Fibroblast of pulmonary artery (primary cell): Measurements from ENCODE around the gene ASPRV1.

Source experiments
- DNase-seq: peaks from one replicate; pipeline ENCODE4 v3.0.0-alpha.2; 2010; ENCODE audit warnings: low read depth
- H3K4me3 ChIP-seq: replicated peaks from 2 replicates; pipeline ENCODE4 v1.5.1; 2011; ENCODE audit warnings: low read depth, mild to moderate bottlenecking, control low read depth, low read length, moderate library complexity
- TF ChIP-seq, protein P1 (sequence below): IDR thresholded peaks from 2 replicates; pipeline ENCODE4 v1.5.1; 2011; ENCODE audit warnings: mild to moderate bottlenecking, control low read depth, low read length, inconsistent platforms; ENCODE audit errors: missing control alignments

ASPRV1 gene

DNA sequence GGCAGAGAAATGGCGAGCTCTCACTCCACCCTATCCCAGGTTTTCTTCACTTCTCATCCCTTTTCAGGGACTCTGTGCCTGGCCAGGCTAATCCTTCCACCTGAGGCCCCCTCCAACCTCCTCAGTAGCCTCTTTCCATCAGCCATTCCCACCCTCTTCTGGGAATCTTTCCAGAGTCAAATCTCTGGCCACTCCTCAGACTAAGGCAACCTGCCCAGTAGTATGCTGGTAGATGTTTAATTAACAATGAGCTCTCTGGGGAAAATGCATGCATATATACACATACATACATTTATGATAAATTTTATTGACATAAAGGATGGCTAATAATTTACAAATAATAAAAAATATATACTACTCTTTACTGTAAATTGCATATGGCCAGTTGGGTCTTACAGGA lies 11.4 kb upstream of the ASPRV1 start:
- H3K4me3 ChIP-seq: no peak overlapping the region
- TF ChIP-seq, protein P1, sequence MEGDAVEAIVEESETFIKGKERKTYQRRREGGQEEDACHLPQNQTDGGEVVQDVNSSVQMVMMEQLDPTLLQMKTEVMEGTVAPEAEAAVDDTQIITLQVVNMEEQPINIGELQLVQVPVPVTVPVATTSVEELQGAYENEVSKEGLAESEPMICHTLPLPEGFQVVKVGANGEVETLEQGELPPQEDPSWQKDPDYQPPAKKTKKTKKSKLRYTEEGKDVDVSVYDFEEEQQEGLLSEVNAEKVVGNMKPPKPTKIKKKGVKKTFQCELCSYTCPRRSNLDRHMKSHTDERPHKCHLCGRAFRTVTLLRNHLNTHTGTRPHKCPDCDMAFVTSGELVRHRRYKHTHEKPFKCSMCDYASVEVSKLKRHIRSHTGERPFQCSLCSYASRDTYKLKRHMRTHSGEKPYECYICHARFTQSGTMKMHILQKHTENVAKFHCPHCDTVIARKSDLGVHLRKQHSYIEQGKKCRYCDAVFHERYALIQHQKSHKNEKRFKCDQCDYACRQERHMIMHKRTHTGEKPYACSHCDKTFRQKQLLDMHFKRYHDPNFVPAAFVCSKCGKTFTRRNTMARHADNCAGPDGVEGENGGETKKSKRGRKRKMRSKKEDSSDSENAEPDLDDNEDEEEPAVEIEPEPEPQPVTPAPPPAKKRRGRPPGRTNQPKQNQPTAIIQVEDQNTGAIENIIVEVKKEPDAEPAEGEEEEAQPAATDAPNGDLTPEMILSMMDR: no peak
- no peak for DNase-seq

DNA sequence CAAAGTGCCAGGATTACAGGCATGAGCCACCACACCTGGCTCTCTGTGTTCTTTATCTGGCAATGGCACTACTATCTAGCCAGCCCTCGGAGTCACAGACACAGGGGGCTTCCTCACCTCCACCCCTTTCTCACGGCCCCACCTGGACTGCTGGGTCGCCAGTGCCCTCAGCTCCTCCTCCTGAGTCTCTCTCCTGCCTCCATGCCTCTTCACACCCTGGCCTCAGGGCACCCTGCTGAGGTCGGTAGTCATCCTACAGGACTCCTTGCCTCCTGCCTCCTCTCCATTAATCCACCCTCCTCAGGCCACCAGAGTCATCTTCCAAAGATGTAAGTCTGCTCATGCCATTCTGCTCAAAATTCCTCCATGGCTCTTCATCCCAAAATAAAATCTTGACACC lies 8.6 kb upstream of the ASPRV1 start:
- TF ChIP-seq, protein P1: no peak
- H3K4me3 ChIP-seq: no peak overlapping the region
- no peak for DNase-seq

DNA sequence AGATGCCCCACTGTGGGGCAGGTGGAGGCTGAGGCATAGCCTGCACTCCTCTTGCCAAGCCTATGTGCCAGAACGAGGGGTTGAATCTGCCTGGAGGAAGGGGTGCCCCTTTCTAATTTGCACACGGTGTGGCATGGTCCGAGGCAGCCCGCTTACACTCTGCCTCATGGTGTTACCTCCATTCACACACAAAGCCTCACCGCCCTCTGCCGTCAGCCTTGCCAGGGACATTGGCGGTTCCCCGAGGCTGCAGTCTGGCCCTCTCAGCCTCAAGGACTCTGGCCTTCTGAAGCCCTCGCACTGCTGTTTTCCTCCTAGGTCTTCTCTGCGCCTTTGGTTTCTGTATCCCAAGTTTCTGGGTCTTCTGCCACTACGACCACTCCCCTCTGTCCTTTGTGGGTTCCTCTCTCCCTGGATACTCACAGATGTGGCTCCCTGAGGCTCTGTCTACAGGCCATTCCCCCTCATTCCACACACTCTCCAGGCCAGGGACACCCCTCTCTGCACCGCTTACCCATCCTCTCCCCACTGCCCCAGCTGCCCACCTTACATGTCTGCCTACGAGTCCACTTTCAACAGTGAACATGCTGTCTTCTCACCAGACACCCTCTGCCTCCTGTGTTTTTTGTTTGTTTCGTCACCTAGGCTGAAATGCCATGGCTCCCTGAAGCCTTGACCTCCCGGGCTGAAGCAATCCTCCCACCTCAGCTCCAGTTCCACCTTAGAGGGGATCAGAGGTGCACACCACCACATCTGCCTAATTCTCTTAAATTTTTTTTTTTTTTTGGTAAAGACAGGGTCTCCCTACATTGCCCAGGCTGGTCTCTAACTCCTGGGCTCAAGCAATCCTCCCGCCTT lies 7.9 kb upstream of the ASPRV1 start:
- no peak for DNase-seq
- H3K4me3 ChIP-seq: no peak overlapping the region
- TF ChIP-seq, protein P1: no peak

DNA sequence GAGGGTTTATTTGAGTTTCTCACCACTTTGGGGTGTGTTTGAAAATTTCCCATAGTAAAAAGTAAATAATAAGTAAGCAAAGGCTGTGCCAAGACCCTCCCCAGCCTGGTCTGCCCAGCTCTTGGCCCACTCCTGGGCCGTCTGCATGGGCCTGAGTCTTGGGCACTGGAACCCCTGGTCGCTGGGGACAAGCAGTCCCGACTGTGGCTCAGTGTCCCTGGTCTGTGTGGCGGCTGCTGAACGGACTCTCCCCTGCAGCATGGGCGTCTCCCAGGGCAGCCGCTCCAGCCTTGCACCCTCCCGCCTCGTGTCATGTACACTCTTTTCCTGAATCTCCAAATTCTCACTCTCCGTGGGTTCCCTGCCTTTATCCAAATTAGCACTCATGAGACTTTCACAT lies 7.2 kb upstream of the ASPRV1 start:
- H3K4me3 ChIP-seq: no peak overlapping the region
- TF ChIP-seq, protein P1: no peak

DNA sequence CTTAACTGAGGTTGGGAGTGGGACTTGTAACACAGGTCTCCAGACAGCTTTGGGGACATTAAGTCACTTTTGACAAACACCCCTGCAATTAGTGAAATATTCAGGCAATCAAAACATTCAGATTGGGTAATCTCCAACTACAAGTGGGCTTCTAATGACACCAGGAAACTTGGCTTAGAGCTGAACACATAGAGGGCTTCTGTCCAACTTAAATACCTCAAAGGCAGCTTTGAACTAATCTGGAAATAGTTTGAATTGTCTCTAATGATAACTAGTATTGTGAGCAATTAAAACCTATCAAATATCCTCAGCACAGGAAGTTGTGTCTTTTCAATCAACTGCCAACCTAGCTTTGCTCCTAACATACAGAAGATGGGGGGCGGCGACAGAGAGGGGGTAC lies 5.1 kb upstream of the ASPRV1 start:
- H3K4me3 ChIP-seq: no peak overlapping the region
- no peak for DNase-seq
- TF ChIP-seq, protein P1: no peak

More for the DNA sequence above, 7.2 kb upstream of the ASPRV1 start:
- no peak for DNase-seq

DNA sequence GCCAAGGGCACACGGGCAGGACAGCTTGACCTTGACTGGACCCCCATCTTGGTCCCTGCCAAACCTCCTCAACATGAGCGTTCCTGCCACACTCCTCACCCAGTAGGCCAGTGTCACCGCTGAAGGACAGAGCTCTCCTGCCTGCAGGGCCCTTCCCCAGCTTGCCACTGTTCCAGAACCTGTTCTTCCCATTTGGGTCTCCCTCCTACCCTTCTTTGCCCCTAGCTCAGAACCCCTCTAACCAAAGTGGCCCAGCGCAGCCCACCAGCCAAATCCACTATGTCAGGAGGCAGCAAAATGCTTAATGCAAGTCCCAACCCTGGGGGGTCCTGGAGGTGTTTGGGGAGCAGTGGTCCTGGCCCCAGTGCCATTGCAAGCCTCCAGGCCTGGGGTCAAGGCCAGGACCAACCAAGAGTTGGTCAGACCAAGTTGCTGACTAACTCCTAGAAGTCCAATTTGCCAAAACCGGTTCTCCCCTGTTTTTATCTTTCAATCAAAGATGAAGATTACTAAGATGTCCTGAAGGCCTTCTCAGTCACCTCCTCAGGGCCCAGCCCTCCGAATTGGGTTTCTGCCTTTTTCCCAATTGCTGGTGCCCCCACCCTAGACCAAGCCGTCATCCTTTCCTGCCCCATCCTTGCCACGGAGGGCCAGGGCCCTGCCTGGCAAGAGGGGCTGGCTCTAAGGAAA lies 4.5 kb upstream of the ASPRV1 start:
- no peak overlapping the region for H3K4me3 ChIP-seq
- TF ChIP-seq, protein P1: no peak
- DNase-seq: no peak

DNA sequence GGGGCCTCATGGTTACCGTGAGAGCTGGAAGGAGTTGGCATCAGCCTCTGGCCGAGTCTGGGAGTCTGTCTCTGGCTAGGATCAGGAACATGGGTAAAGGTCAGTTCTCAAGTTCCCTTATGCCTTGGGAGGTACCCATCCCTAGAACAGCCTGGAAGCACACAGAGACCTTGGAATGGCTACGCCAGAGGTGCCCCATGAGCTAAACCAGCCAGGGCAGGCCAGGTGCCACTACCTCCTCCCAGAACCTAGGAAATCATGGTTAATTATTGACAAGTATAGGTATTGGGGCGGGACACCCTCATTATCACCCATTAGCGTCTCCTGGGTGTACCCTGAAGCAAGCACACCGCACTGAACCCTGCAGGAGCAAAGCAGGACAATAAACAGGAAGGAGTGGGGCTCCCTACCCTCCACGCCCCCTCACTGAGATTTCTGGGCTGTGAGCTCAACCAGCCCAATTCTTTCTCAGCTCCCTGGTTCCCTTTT lies 3.0 kb upstream of the ASPRV1 start:
- TF ChIP-seq, protein P1: no peak
- no peak for DNase-seq
- no peak overlapping the region for H3K4me3 ChIP-seq
